OCI-LY7 (cell line): ENCODE results near the gene ZNF207. TPM values are rescaled to one million over a fixed set of nuclear protein-coding genes. Genes with fewer than 3 reads are reported as not detected.
"Not testable (repeated sequence)": the region's sequence is repeated elsewhere in the genome, so short reads cannot be mapped to it uniquely, and the experiment has no call there.

Experiments used
- BruUV-seq: library from RNA; stranded (reverse); fragments of 400-500 nt; replicated peaks from 2 replicates; lab custom pipeline; 2021; lab: Mats Ljungman, UMichigan
- CTCF ChIA-PET: fragments of 300-600 bp; sonication (Branson Sonifier 250); formaldehyde crosslinking; loops from one replicate; lab custom pipeline; 2022; ENCODE audit warnings: antibody characterized with exemption; ENCODE audit not compliant: unreplicated experiment; lab: Charles Lee
- POLR2A ChIA-PET: fragments of 300-600 bp; sonication (Branson Sonifier 250); formaldehyde crosslinking; loops from one replicate; lab custom pipeline; 2022; ENCODE audit warnings: antibody characterized with exemption; lab: Charles Lee
- DNase-seq: peaks from one replicate; pipeline ENCODE4 v3.0.0-alpha.2; 2015; ENCODE audit warnings: low spot score
- H2AFZ ChIP-seq: fragments of 200-600 bp; sonication (generic), shearing (Covaris generic); 2 replicates; pipeline ENCODE4 v1.6.1; 2014; ENCODE audit warnings: mild to moderate bottlenecking, antibody characterized with exemption, low read length, moderate library complexity
- H3K27ac ChIP-seq: fragments of 200-600 bp; sonication (generic); 2 replicates; pipeline ENCODE4 v1.5.1; 2014; ENCODE audit warnings: mixed run types, low read depth, mild to moderate bottlenecking, moderate library complexity, low read length, inconsistent platforms; ENCODE audit not compliant: poor library complexity, severe bottlenecking
- H3K36me3 ChIP-seq: fragments of 200-600 bp; sonication (generic); 2 replicates; pipeline ENCODE4 v1.6.1; 2014; ENCODE audit warnings: mild to moderate bottlenecking, antibody characterized with exemption, low read length, moderate library complexity, mixed read lengths; ENCODE audit not compliant: insufficient read depth
- H3K4me1 ChIP-seq: fragments of 200-600 bp; sonication (generic); 2 replicates; pipeline ENCODE4 v1.5.1; 2014; ENCODE audit warnings: mild to moderate bottlenecking, low read length; ENCODE audit not compliant: insufficient read depth, poor library complexity, severe bottlenecking
- H3K4me2 ChIP-seq: fragments of 200-600 bp; sonication (generic); 2 replicates; pipeline ENCODE4 v1.6.1; 2014; ENCODE audit warnings: mild to moderate bottlenecking, low read length
- H3K4me3 ChIP-seq: fragments of 200-600 bp; sonication (generic); 2 replicates; pipeline ENCODE4 v1.5.1; 2014; ENCODE audit warnings: mild to moderate bottlenecking, low read depth, low read length; ENCODE audit not compliant: poor library complexity, severe bottlenecking
- H3K79me2 ChIP-seq: fragments of 200-600 bp; sonication (generic); 2 replicates; pipeline ENCODE4 v1.6.1; 2016; ENCODE audit warnings: low read depth, mild to moderate bottlenecking, low read length, moderate library complexity, mixed read lengths; ENCODE audit not compliant: insufficient read depth
- H3K9me2 ChIP-seq: fragments of 200-600 bp; sonication (generic); 2 replicates; pipeline ENCODE4 v1.6.1; 2016; ENCODE audit warnings: mild to moderate bottlenecking, low read length, mixed read lengths; ENCODE audit not compliant: insufficient read depth
- H3K9me3 ChIP-seq: fragments of 200-600 bp; sonication (generic); 2 replicates; pipeline ENCODE4 v1.6.1; 2014; ENCODE audit warnings: mild to moderate bottlenecking, mixed run types, low read length, mixed read lengths
- H4K20me1 ChIP-seq: fragments of 200-600 bp; sonication (generic); 2 replicates; pipeline ENCODE4 v1.6.1; 2014; ENCODE audit warnings: mild to moderate bottlenecking, antibody characterized with exemption, low read length, moderate library complexity, mixed read lengths; ENCODE audit not compliant: insufficient read depth
- EZH2phosphoT487 ChIP-seq: fragments of 200-600 bp; sonication (generic); IDR thresholded peaks from 2 replicates; pipeline ENCODE4 v1.6.1; 2018; ENCODE audit warnings: low read depth, borderline replicate concordance, mild to moderate bottlenecking, mixed run types, antibody characterized with exemption, low read length, moderate library complexity, mixed read lengths
- intact Hi-C: fragments of 100-400 bp; cut with micrococcal nuclease; formaldehyde crosslinking; loops from one replicate; pipeline ENCODE4 v1.10.0; 2022; ENCODE audit not compliant: unreplicated experiment
- total RNA-seq, 2 experiments: library from RNA; depleted of rRNA in 1 of 2; stranded (reverse); fragments of >200 nt in 1 of 2; shearing (Covaris generic) in 1 of 2; gene quantifications; 2 replicates each; pipeline ENCODE4 v1.2.3, GENCODE V29; 2014 to 2022
- TF ChIP-seq, protein P1 (sequence below): fragments of 200-600 bp; sonication (generic); conservative IDR thresholded peaks from 2 replicates; pipeline ENCODE4 v1.5.1; 2014; ENCODE audit warnings: mild to moderate bottlenecking, antibody characterized with exemption, low read length, moderate library complexity, mixed read lengths

The ZNF207 gene
- total RNA-seq, 2 experiments from 2014 or later = 157 to 284 TPM

DNA sequence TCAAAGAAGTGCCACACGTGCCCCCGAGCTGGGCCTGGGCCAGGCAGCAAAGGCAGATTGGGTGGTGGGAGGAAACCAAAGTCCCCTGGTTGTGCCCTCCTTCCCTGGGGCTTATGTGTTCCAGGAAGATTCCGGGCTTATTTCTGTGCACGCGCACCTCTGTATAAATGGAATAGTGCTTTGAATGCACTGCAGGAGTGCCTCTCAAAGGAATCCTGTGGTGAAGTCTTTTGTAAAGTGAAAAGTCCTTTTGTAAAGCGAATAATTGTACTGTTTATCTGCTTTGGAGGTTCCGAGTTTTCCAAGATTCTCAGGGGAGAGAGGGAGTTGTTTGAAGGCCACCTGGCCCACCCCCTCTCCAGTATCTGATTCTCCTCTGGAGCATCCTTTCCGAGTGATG is 34.8 kb upstream of the ZNF207 start:
- Histone ChIP-seq H4K20me1 (no peaks in the 10 kb centered on the region), H3K4me3 (no peak overlapping the region), H3K9me3 (no peaks in the 10 kb centered on the region), H3K4me1 (peaks cover 29% of the 10 kb centered on the region), H3K4me2 (no peak overlapping the region), H3K79me2 (no peaks in the 10 kb centered on the region), H3K27ac (no peak overlapping the region), H2AFZ (no peak overlapping the region), H3K36me3 (no peaks in the 10 kb centered on the region), H3K9me2 (no peaks in the 10 kb centered on the region)
- intact Hi-C loops = no loop called here
- no TSS peak for BruUV-seq
- no peak for DNase-seq
- ChIA-PET CTCF (no interaction called here), POLR2A (interaction anchor here (0.6 to 1.5 kb wide), 4 partner anchors 11 to 97 kb away, joined by 3 to 9 read pairs (median 4); no protein-coding TSS in a partner anchor)
- TF ChIP-seq, protein P1, sequence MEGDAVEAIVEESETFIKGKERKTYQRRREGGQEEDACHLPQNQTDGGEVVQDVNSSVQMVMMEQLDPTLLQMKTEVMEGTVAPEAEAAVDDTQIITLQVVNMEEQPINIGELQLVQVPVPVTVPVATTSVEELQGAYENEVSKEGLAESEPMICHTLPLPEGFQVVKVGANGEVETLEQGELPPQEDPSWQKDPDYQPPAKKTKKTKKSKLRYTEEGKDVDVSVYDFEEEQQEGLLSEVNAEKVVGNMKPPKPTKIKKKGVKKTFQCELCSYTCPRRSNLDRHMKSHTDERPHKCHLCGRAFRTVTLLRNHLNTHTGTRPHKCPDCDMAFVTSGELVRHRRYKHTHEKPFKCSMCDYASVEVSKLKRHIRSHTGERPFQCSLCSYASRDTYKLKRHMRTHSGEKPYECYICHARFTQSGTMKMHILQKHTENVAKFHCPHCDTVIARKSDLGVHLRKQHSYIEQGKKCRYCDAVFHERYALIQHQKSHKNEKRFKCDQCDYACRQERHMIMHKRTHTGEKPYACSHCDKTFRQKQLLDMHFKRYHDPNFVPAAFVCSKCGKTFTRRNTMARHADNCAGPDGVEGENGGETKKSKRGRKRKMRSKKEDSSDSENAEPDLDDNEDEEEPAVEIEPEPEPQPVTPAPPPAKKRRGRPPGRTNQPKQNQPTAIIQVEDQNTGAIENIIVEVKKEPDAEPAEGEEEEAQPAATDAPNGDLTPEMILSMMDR = no peak
- TF ChIP-seq EZH2phosphoT487 = no peak

DNA sequence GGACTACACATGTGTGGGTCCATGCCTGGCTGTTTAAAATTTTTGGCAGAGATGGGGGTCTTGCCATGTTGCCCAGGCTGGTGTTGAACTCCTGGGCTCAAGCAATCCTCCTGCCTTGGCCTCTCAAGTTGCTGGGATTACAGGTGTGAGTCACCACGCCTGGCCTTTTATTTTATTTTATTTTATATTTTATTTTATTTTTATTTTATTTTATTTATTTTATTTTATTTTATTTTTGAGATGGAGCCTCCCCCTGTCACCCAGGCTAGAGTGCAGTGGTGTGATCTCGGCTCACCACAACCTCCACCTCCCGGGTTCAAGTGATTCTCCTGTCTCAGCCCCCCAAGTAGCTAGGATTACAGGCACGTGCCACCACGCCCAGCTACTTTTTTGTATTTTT is 33.3 kb upstream of the ZNF207 start:
- CTCF ChIA-PET, H3K79me2 ChIP-seq, intact Hi-C loops, H3K27ac ChIP-seq, H3K4me3 ChIP-seq, BruUV-seq, H3K4me2 ChIP-seq, H3K36me3 ChIP-seq, H2AFZ ChIP-seq, H4K20me1 ChIP-seq, H3K9me3 ChIP-seq, DNase-seq, H3K9me2 ChIP-seq: not testable (repeated sequence)
- POLR2A ChIA-PET = interaction anchor here (0.5 to 1.5 kb wide), 2 partner anchors 59 to 94 kb away, joined by 3 to 5 read pairs; no protein-coding TSS in a partner anchor
- H3K4me1 ChIP-seq = peaks cover 17% of the 10 kb centered on the region

DNA sequence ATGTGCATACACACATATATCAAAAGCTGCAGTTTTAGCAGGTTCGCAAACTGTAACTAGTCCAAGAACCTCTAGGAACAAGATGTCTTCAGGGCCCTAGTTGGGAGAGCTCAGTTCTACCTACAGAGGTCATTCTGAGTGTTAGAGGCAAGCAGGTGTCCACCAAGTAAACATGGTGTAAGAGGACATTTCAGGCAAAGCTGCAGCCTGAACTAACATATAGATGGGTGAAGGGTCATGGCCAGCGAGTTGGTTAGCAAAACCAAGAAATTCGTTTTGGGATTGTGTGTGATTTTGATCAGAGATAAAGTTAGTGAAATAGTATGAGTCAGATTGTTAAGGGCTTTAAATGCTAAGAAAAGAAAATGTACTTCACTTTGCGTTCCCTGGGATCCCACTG is 32.6 kb upstream of the ZNF207 start:
- H3K4me2 ChIP-seq = no peak overlapping the region
- no peaks in the 10 kb centered on the region for H3K9me2 ChIP-seq
- ChIA-PET POLR2A (no interaction called here), CTCF (interaction anchor here (0.5 kb wide), 1 partner anchor 171 kb away, joined by 7 read pairs; no protein-coding TSS in a partner anchor)
- no peaks in the 10 kb centered on the region for H3K79me2 ChIP-seq
- intact Hi-C loops = no loop called here
- H2AFZ ChIP-seq = no peak overlapping the region
- no peak overlapping the region for H3K4me3 ChIP-seq
- H3K36me3 ChIP-seq = no peaks in the 10 kb centered on the region
- H3K27ac ChIP-seq = no peak overlapping the region
- BruUV-seq = no TSS peak
- no peak for TF ChIP-seq EZH2phosphoT487
- TF ChIP-seq, protein P1 = no peak
- no peaks in the 10 kb centered on the region for H4K20me1 ChIP-seq
- H3K9me3 ChIP-seq = no peaks in the 10 kb centered on the region
- DNase-seq = no peak
- H3K4me1 ChIP-seq = peaks cover 12% of the 10 kb centered on the region
